HG03108 (cell line): ENCODE measurements around the gene EFNA5.
A peak's percentile ranks its signal among the peaks of the same experiment; 100 is the strongest.

Experiments used
- ATAC-seq: cut with Tn5 transposase; IDR thresholded peaks from one replicate; pipeline ENCODE4 v1.9.1; 2021; ENCODE audit warnings: moderate library complexity; ENCODE audit not compliant: unreplicated experiment

The EFNA5 gene

DNA sequence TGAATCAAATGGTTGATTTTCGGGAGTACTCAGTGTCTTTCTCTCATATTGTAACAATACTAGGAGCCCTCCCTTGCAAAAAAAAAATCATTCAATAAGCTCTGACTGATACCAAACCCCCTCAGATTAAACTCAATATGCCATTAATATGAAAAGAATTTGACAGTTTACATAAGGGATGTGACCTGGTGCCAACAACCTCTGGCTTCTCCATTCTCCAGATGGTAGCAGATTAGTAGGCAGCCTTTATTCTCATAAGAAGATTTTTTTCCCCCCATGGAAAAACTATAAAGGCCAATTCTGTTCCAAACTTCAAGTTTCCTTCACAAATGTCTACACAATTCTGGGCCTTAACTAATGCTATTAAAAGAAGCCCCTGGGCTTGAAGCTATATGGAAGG, 96.5 kb downstream of the EFNA5 start:
- ATAC-seq, result no peak

DNA sequence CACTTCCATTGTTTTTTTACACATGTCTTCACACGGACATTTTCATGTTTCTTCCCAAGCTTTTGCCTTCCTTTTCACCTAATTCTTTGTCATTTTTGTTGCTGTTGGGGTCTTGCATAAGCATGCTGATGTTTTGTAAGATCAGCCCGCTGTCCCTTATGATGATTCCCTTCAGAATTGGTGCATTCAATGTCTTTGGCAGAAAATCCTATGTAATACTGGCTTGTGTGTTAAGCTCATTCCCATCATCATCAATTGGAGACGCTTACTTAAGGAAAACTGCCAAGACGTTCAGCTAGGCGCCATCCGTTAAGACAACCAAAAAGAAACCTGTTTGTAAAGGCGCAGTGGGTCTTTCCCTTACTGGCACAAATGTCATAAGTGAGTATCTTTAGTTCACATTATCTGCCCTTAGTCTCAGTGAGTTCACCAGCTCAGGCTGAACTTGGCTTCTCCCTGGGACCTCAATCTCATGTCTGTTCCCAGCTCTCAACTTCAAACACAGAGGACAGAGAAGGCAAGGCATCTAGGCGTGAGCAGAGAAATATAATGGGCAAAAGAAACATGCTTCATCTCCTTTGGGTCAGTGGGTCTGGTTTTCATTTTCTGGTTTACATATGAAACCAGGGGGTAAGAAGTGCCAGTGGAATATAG, 97.9 kb downstream of the EFNA5 start:
- ATAC-seq, result no peak

DNA sequence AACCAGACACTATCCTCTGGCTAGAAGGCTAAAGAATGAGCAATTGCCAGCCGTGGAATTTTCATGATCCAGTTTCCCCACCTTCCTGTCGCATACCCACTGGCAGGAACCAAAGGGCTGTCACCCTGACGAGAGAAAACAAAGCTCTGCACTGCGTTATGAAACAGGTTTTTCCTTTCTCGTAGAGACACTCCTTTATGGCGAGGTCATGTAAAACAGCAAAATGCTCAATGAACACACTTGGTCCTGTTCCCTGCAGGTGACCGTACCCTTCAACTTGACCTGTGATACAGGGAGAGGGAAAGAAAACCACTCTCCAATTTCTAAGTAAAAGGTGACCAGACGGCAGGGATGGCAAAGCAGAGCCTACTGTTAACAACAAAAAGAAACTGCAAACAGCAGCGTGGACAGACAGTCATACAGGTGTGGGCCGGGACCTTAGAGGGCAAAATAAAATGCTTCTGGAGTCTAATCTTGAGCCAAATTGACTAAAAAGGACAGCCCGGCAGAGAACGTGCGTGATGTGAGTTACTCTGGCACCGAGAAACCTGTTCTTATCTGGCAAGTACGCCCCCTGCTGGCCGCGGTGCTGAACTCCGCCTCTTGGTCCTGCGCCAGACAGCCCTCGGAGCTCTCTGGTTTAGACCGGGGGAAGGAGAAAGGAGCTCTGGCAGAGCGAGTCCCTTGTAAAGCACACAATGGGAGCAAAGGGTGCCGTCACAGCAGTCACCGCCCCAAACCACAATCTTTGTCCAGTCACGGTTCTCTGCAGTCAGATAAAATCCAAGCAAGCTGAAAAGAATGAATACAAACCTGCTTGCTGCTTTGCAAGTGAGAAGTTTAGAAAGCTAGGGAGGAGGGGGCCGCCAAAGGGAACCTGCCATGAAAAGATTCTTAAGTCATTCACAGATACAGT, 98.9 kb downstream of the EFNA5 start:
- ATAC-seq, result peak; percentile 43

DNA sequence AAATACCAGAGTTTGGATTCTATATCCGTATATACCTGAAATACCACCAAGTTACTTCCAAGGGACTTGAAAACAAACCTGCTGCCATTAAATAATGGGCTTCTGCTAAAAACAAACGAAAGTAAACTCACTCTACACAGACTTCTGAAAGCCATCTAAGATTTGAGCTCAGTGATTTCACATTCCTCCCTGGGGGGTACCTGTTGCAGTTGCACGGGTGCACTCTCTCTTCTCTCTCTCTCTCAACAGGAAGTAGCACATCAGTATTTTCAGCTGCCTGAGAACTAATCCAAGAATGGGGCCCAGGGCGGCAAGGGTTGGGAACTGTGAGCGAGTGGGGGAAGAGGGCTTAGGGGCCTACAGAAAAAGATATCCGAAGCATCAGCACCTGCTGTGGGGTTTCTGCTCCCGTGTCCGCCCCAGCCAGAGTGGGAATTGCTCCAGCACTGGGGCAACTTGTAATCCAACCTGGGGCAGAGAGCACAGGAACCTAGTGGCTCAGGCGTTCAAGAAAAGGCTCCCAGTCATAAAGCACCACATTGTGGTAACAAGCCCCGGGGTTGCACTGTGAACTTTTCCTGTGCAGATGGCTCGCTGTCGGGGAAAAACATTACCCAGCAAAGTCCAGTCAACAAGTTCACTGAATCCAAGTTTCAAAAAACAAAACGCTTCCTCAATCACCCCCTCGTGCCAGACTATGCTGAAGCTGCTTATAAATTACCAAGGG, 99.8 kb downstream of the EFNA5 start:
- ATAC-seq, result peak; percentile 88

DNA sequence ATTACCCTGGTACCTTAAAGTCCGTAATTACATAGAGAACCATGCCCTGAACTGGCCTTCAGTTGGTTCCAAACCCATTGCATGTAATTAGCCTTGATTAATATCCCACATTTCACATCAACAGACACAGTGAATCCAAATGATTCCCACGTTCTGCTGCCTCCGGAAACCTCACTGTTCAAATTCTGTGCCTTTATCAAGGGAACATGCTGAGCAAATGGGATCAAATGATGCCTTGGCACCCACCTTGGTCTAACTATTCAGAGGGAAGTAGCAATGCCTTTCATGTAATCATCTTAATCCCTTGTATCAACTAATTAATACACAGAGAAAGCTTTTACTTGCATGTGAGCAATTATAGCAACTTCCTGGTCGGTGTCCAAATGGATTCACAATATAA, 100.6 kb downstream of the EFNA5 start:
- ATAC-seq, result no peak

DNA sequence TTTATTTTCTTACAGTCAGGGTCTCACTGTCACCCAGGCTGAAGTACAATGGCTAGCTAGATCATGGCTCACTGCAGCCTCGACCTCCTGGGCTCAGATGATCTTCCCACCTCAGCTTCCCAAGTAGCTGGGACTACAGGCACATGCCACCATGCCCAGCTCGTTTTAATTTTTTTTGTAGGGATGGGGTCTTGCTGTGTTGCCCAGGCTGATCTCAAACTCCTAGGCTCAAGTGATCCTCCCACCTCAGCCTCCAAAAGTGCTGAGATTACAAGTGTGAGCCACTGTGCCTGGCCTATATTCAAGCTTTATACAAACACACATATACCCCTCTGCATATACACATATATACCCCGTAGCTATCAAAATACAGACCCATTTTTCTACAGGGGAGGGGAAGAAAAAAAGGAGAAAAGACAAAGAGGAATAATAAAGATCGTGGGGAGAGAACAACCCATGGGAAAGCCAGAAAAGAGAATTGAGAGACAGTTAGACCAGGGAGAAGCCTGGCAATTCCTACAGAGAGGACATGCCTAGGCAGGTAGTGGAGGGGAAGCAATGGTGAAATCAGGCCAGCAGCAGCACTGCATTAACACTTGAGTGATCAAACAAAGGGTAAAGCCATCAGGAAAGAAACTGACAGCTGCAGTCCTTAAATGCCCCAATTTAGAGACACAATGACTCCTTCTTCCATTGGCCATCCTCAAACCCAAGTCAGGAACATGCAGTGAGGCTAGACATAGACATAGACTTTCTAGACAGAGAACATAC, 102.7 kb downstream of the EFNA5 start:
- ATAC-seq, result no peak

DNA sequence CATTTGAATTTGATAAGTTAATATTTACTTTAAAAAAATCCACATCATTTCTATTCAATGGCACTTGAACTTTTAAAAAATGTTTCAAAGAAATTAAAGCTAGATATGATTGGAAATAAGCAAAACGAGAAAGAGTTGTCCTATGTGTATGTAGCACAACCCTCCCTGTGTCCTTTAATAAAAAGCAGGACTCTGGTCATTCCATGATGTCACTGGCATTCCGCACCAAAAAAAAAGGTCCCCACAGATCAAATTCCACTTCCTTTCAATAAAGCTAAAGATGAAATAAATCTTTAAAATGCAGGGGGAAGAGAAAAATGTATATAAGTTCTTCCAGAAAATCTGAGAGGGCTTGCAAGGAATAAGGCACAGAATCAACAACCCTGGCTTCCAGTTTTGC, 103.8 kb downstream of the EFNA5 start:
- no peak for ATAC-seq

DNA sequence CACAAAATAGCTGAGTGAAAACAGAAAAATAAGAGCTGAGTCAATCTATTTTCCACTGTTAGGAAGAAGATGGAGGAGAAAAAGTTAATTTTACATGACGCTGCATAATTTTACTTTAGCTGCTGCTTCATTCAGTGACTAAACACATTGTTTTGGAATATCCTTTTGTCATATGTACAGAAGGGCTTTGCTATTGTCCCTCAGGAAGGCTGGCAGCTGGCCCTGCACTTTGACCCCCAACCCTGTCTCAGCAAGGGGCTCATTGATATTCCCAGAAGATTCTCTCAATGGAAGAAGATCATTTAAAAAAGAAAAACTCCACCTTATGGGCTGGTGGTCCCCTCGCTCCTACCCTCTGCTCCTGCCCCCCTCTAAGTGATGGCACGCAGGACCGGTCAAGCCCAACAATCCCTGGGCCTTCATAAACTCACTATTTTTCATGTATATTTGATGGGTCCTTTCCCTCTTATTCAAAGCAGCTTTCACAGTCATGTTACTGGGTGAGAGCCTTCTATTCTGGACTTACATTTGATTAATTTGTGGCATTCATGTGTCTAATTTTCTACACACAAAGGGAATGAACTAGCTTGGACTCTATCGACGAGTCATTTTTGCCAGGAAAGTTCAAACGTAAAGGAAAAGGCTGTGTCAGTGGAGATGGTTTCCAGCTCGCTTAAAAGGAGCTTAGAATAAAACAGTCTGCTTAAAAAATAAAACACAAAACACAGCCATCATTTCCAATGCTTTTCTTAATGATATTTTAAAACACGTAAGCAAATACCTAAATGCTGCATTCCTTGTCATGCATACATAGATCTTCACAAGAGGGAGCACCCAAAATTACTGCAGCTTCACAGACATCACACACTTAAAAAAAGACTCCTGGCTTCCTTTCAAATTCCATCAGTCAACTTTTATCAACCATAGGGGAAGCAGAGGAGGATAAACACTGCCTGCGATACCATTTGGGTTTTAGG, 104.7 kb downstream of the EFNA5 start:
- no peak for ATAC-seq

DNA sequence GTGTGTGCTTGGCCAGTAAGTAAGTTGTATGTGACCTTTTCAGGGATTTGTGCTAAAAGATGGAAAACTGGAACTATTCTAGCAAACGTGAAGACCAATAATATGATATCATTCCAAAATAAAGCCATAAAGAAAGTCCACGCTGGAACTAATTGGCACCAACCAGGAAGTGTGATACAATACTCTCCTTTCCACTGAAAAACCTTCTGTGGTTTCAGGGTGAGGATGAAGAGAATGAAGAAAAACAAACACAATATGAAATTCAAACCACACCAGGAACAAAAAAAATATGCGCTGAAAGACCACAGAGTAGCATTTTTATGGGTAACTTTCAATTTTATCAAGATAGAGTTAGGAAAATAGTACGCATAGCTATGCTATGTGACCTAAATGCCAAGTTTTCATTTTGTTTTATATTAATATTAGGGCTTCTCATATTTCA, 105.8 kb downstream of the EFNA5 start:
- ATAC-seq, result no peak

DNA sequence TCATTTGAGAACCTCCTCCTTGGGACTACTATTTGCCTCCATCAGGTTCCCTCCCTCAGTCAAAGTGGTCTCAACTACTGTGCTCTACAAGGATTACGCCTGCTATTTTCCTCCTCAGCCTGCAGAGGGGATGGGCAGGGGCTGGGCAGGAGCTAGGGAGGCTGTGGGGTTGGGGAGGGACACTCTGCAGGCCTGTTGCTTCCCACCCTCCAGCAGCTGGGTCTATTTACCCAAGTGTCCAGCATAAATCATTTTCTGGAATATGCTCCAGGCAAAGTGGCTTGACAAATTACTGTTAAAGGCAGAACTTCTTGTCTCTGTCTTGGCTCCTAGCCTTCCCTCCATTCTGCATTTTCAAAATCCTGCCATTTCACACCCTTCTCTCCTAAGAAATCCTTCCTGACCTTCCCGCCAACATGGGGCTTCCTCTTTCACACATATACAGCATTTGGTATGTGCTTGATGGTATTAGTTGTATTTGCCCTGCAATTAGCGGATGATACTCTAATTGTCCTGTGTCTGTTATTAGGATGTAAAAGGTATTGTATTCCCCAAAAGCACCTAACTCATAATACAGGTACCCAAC, 106.7 kb downstream of the EFNA5 start:
- ATAC-seq, result no peak

DNA sequence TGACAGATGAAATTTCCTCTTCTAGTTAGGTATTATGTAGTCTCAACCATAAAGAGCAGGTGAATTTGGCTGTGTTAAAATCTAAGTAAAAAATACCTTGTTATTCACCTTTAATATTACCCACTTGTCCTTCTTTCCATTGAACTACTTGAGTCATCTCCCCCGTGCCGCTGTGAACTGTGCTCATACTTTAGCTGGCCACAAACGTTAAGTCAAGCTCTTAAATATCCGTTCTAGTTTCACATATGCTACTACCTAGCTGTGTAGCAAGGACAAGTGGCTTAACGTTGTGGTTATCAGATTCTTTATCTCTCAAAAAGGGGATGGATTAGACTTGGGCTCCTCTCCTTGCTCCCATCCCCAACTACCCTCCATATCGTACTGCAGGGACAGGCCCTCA, 110.4 kb downstream of the EFNA5 start:
- ATAC-seq, result no peak

DNA sequence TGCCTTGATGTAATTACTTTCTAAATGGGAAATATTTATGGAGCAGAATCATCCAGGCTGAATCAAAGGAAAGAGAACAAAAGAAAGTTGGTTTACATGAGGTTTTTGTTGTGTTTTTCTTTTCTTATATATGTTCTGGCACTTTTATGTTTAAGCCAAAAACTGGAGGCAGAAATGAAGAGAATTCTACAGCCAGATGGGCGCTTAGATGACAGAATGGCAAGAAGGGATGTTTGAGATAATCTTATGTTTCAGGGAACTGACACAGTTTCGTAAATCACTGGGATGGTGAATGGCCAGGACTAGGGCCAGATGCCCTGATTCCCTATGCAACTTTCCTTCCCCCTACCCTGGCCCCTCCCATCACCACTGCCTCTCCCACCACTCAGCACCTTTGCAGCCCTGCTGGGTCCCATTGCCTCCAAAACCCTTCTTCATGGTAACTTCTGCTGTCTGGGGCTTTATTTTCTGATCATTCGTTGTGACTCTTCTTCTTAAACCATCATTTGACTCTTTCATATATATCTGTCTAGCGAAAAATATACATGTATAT, 111.8 kb downstream of the EFNA5 start:
- no peak for ATAC-seq

DNA sequence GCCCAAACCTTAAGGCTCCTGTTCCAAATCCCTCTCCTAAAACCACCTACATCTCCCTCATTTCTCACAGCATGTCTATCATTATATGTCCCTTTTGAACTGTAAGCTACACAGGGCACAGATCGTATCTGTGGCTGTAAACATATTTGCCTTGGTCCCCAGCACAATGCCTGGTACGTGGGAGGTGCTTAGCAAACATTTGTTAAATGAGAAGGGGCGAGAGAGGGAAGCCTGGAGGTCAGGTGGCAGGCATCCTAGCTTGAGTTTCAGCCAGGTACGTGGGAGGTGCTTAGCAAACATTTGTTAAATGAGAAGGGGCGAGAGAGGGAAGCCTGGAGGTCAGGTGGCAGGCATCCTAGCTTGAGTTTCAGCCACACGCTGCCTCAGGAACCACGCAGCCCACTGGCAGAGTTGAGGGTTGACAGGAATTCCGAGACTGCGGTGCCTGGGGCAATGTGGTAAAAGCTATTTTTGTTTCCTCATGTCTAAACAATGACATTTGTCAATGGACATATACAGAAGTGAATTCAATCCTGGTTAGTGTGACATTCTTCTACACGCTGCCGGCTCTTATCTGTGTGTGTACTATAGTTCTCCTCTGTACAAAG, 113.6 kb downstream of the EFNA5 start:
- ATAC-seq, result no peak

DNA sequence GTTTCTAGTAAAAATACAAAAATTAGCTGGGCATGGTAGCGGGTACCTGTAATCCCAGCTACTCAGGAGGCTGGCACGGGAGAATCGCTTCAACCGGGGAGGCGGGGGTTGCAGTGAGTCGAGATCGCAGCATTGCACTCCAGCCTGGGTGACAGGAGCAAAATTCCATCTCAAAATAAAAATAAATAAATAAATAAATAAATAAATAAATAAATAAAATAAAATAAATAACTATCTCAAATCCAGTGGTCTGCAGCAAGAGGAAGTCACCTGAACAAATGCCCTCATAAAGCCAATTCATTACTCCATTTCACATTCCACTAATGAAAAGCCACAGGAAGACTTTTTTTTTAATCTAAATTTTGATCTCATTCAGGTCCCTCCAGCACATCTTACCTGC, 114.2 kb downstream of the EFNA5 start:
- ATAC-seq, result no peak

DNA sequence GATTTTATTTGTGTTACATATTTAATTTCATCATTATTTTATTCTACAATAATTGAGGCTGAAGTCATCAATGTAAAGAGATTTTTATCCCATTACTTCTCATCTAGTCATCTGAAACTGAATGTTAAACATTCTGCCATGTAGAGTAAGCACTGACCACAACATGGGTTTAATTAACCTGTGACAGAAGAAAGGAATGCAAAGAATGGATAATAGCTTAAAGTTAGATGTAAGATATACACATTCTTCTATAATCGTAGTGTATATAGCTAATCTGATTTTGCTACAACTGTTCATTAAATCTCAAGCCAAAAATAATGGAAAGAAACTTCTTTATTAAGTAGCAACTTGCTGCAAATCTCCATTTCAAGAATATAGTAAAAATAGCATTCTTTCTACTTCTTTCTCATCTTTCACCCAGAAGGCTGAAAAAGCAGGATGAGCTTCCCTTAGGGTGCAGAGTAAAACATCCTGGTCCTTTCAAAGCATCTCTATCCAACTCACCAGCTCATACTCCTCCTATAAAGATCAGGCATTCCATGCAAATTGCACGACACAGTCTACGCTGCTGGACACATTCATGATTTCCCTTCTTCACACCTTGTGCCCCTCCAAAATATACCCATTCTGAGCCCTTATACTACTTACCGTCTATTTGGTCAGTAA, 115.2 kb downstream of the EFNA5 start:
- no peak for ATAC-seq

DNA sequence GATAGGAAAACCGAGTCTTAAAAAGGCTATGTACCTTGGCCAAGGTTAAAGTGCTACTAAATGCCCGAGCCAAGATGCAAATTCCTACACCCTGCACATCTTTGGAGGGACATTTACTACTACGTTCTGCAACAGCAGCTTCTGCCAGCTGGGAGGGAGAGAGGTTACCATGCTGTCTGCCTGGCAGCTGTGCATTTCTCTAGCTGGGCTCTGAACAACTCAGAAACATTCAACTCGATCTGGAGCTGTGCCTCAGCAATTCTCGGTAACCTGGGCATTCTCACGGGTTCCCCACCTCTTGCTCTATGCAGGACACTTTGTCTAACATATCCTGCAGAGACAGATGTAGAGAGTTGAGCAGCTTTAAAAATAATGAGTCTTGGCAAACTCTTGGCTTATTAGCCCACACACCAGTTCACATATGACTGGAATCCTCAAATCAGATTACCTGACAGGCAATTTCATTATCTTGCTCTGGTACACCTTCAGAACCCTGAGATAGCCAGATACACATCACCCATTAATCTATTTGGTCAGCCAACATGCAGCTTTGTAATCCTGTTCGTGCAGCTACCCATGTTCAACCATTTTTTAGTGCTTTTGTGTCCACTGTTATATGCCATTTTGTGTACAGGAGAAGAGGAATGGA, 115.8 kb downstream of the EFNA5 start:
- ATAC-seq, result no peak

DNA sequence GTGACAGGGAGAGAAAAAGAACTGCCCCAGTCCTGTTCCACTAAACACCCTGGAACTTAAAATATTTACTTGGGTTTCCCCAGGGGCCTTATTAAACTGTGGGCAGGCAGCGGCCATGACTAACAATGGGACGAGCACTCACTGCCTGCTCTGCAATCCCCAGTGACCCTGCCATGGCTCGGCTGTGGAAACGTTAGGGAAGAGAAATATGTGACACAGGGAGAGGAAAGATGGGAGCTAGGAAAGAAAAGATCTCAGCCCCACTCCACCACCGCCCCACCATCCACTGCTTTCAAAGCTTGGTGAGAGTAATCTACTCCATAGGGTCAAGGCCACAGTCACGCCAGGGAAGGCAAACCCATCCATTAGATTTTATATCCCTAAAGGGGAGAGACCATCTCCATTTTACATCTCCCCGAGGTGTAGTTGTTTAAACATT, 117.6 kb downstream of the EFNA5 start:
- no peak for ATAC-seq

DNA sequence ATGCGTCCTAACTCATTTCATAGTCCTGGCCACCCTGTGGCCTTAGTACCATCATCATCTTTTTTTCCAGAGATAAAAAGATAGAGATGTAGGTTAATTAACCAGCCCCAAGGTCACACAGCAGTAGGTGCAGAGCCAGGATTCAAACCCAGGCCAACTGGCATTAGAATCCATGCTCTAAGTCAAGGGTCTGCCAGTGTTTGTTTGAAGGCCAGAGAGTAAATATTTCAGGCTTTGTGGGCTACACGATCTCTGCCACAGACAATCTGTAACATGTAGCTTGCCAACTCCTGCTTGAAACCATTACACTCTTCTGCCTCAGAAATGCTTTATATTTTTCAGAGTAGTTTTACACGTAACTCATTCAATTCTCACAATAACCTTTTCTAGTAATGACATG, 119.6 kb downstream of the EFNA5 start:
- ATAC-seq, result no peak
